ENCODE results near the gene ACOT9. TPM values are rescaled to one million over a fixed set of nuclear protein-coding genes. Genes with fewer than 3 reads are reported as not detected.

Gene ACOT9
- 17.5 TPM for polyA plus RNA-seq (2012; ENCODE audit: missing spikeins)

- TF ChIP-seq POLR2AphosphoS5 (IDR thresholded peaks at IDR 0.05; ENCODE audit: low read depth, low read length) (no peak), POLR2A (IDR thresholded peaks at IDR 0.05; ENCODE audit: low read depth, low read length) (peak; percentile 26; the same call in 1 of the 2 replicates)
- FAIRE-seq (peak; percentile 81), DNase-seq (ENCODE audit: insufficient read length) (peak; percentile 74)
Measured at GRCh38 chrX:23742697-23743622, at the start of gene ACOT9. Gene ACOT9 (minus strand): TSS chrX:23743276. CDS start chrX:23743144, 132 bp downstream.

- FAIRE-seq, result no peak
- TF ChIP-seq POLR2AphosphoS5 (IDR thresholded peaks at IDR 0.05; ENCODE audit: low read depth, low read length), result no peak
- no peak for TF ChIP-seq POLR2A (IDR thresholded peaks at IDR 0.05; ENCODE audit: low read depth, low read length)
- TF ChIP-seq TAF1 (IDR thresholded peaks at IDR 0.05; ENCODE audit: borderline replicate concordance, low read depth, low read length), result no peak
- no peak for DNase-seq (ENCODE audit: insufficient read length)
Measured at GRCh38 chrX:23790155-23790497, 47.0 kb upstream of the ACOT9 start.

- DNase-seq (ENCODE audit: insufficient read length) (no peak), FAIRE-seq (no peak)
- no peak for TF ChIP-seq POLR2A (IDR thresholded peaks at IDR 0.05; ENCODE audit: low read depth, low read length)
- TF ChIP-seq POLR2AphosphoS5 (IDR thresholded peaks at IDR 0.05; ENCODE audit: low read depth, low read length), result no peak
- no peak for TF ChIP-seq TAF1 (IDR thresholded peaks at IDR 0.05; ENCODE audit: borderline replicate concordance, low read depth, low read length)
Measured at GRCh38 chrX:23789386-23790154, 46.5 kb upstream of the ACOT9 start.

- TF ChIP-seq TAF1 (IDR thresholded peaks at IDR 0.05; ENCODE audit: borderline replicate concordance, low read depth, low read length), result no peak
- TF ChIP-seq POLR2AphosphoS5 (IDR thresholded peaks at IDR 0.05; ENCODE audit: low read depth, low read length), result no peak
- no peak for FAIRE-seq
Measured at GRCh38 chrX:23788946-23789345, 45.9 kb upstream of the ACOT9 start.

GRCh38 chrX:23788521-23788920 is 45.4 kb upstream of the ACOT9 start:
- TF ChIP-seq TAF1 (IDR thresholded peaks at IDR 0.05; ENCODE audit: borderline replicate concordance, low read depth, low read length) (no peak), POLR2AphosphoS5 (IDR thresholded peaks at IDR 0.05; ENCODE audit: low read depth, low read length) (no peak), POLR2A (IDR thresholded peaks at IDR 0.05; ENCODE audit: low read depth, low read length) (no peak)
- FAIRE-seq (no peak), DNase-seq (ENCODE audit: insufficient read length) (no peak)

More at GRCh38 chrX:23788946-23789345, 45.9 kb upstream of the ACOT9 start:
- no peak for DNase-seq (ENCODE audit: insufficient read length)

GRCh38 chrX:23787745-23788118 is 44.7 kb upstream of the ACOT9 start:
- DNase-seq (ENCODE audit: insufficient read length) (no peak), FAIRE-seq (no peak)
- TF ChIP-seq TAF1 (IDR thresholded peaks at IDR 0.05; ENCODE audit: borderline replicate concordance, low read depth, low read length) (no peak), POLR2A (IDR thresholded peaks at IDR 0.05; ENCODE audit: low read depth, low read length) (no peak), POLR2AphosphoS5 (IDR thresholded peaks at IDR 0.05; ENCODE audit: low read depth, low read length) (no peak)

GRCh38 chrX:23786268-23786815 is 43.3 kb upstream of the ACOT9 start:
- FAIRE-seq (no peak), DNase-seq (ENCODE audit: insufficient read length) (no peak)
- no peak for TF ChIP-seq POLR2A (IDR thresholded peaks at IDR 0.05; ENCODE audit: low read depth, low read length)
- no peak for TF ChIP-seq TAF1 (IDR thresholded peaks at IDR 0.05; ENCODE audit: borderline replicate concordance, low read depth, low read length)
- TF ChIP-seq POLR2AphosphoS5 (IDR thresholded peaks at IDR 0.05; ENCODE audit: low read depth, low read length), result no peak

GRCh38 chrX:23785580-23785979 is 42.5 kb upstream of the ACOT9 start:
- DNase-seq (ENCODE audit: insufficient read length), result no peak
- no peak for FAIRE-seq
- TF ChIP-seq POLR2AphosphoS5 (IDR thresholded peaks at IDR 0.05; ENCODE audit: low read depth, low read length) (no peak), TAF1 (IDR thresholded peaks at IDR 0.05; ENCODE audit: borderline replicate concordance, low read depth, low read length) (no peak), POLR2A (IDR thresholded peaks at IDR 0.05; ENCODE audit: low read depth, low read length) (no peak)

- TF ChIP-seq POLR2A (IDR thresholded peaks at IDR 0.05; ENCODE audit: low read depth, low read length) (no peak), POLR2AphosphoS5 (IDR thresholded peaks at IDR 0.05; ENCODE audit: low read depth, low read length) (peak; percentile 41; the same call in 1 of the 2 replicates), TAF1 (IDR thresholded peaks at IDR 0.05; ENCODE audit: borderline replicate concordance, low read depth, low read length) (no peak)
- no peak for DNase-seq (ENCODE audit: insufficient read length)
- FAIRE-seq, result peak; percentile 74
Measured at GRCh38 chrX:23784470-23785331, 41.6 kb upstream of the ACOT9 start.

GRCh38 chrX:23783589-23784469 is 40.8 kb upstream of the ACOT9 start:
- no peak for FAIRE-seq
- DNase-seq (ENCODE audit: insufficient read length), result no peak
- TF ChIP-seq POLR2AphosphoS5 (IDR thresholded peaks at IDR 0.05; ENCODE audit: low read depth, low read length) (no peak), POLR2A (IDR thresholded peaks at IDR 0.05; ENCODE audit: low read depth, low read length) (no peak), TAF1 (IDR thresholded peaks at IDR 0.05; ENCODE audit: borderline replicate concordance, low read depth, low read length) (no peak)

Data from GM12892 (cell line).